Body of pancreas (tissue), 4 donors: Measurements from ENCODE around the gene CYS1.
"Not testable (repeated sequence)": the region's sequence is repeated elsewhere in the genome, so short reads cannot be mapped to it uniquely, and the experiment has no call there.

Experiments
- POLR2A ChIP-seq, 3 donors: fragments of 450-650 bp; IDR thresholded peaks; one replicate each; pipeline ENCODE4 v1.6.1; 2016; ENCODE audit warnings: antibody characterized with exemption in 3 of 3, mild to moderate bottlenecking in 2 of 3
- TF ChIP-seq, protein P1 (sequence below), 7 experiments: fragments of 450-650 bp in 4 of 7; fragments of 200-600 bp in 3 of 7; sonication (generic) in 3 of 7; IDR thresholded peaks; one replicate each; pipeline ENCODE4 v1.5.1; 2016 to 2019; ENCODE audit warnings: antibody characterized with exemption in 7 of 7

- TF ChIP-seq, protein P1, sequence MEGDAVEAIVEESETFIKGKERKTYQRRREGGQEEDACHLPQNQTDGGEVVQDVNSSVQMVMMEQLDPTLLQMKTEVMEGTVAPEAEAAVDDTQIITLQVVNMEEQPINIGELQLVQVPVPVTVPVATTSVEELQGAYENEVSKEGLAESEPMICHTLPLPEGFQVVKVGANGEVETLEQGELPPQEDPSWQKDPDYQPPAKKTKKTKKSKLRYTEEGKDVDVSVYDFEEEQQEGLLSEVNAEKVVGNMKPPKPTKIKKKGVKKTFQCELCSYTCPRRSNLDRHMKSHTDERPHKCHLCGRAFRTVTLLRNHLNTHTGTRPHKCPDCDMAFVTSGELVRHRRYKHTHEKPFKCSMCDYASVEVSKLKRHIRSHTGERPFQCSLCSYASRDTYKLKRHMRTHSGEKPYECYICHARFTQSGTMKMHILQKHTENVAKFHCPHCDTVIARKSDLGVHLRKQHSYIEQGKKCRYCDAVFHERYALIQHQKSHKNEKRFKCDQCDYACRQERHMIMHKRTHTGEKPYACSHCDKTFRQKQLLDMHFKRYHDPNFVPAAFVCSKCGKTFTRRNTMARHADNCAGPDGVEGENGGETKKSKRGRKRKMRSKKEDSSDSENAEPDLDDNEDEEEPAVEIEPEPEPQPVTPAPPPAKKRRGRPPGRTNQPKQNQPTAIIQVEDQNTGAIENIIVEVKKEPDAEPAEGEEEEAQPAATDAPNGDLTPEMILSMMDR (IDR thresholded peaks at IDR 0.05), result not testable (repeated sequence)
- not testable (repeated sequence) for TF ChIP-seq POLR2A (IDR thresholded peaks at IDR 0.05)
Measured at GRCh38 chr2:10013651-10014417, 66.4 kb downstream of the CYS1 start.
